Bronchial epithelial cell (primary cell): ENCODE results near the gene ST3GAL3. TPM values are rescaled to one million over a fixed set of nuclear protein-coding genes. Genes with fewer than 3 reads are reported as not detected.
A peak's percentile ranks its signal among the peaks of the same experiment; 100 is the strongest.
"Not testable (repeated sequence)": the region's sequence is repeated elsewhere in the genome, so short reads cannot be mapped to it uniquely, and the experiment has no call there.

Source experiments
- DNase-seq: peaks from one replicate; pipeline ENCODE4 v3.0.0-alpha.2; 2010; ENCODE audit warnings: low read depth
- FAIRE-seq: peaks from 2 replicates; lab custom pipeline; 2011; peaks lifted over from hg19 to GRCh38; lab: Jason Lieb, UNC
- H3K27me3 ChIP-seq: 2 replicates; pipeline ENCODE4 v1.5.1; 2011; ENCODE audit warnings: low read length; ENCODE audit not compliant: control insufficient read depth, insufficient read depth
- H3K36me3 ChIP-seq: 2 replicates; pipeline ENCODE4 v1.5.1; 2011; ENCODE audit warnings: low read length; ENCODE audit not compliant: control insufficient read depth, insufficient read depth
- H3K4me3 ChIP-seq: 2 replicates; pipeline ENCODE4 v1.5.1; 2011; ENCODE audit warnings: mild to moderate bottlenecking, low read depth, low read length, control low read depth
- total RNA-seq: library from RNA; depleted of rRNA; stranded (reverse); fragments of >200 nt; gene quantifications from 2 replicates; pipeline ENCODE4 v1.2.1, GENCODE V29; 2014
- TF ChIP-seq, protein P1 (sequence below): IDR thresholded peaks from 2 replicates; pipeline ENCODE4 v1.5.1; 2011; ENCODE audit warnings: mild to moderate bottlenecking, moderate library complexity, low read length, control low read depth, inconsistent platforms; ENCODE audit not compliant: insufficient read depth, severe bottlenecking

ST3GAL3 gene
- total RNA-seq, 1 donor from 2014 or later: 10.3 TPM

DNA sequence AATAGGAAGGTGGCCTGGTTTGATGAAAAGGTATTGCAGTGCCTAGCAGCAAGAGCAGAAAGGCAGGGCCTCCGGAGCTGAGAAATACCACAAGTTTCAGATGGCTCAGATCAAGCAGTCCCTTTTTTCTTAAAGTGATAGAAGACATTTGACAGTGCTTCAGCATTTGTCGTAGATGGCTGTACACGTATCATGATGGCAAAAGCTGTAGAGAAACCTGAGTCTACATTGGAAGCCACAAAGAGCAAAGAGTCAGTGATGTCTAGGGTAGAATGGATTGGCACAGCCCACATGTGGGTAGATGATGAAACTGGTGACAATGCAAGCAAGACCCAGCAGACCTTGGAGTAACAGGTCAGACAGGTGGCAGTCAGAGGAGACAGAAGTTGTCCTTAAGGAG is 124.9 kb downstream of the ST3GAL3 start:
- H3K27me3 ChIP-seq: no peaks in the 10 kb centered on the region
- no peak overlapping the region for H3K4me3 ChIP-seq
- TF ChIP-seq, protein P1, sequence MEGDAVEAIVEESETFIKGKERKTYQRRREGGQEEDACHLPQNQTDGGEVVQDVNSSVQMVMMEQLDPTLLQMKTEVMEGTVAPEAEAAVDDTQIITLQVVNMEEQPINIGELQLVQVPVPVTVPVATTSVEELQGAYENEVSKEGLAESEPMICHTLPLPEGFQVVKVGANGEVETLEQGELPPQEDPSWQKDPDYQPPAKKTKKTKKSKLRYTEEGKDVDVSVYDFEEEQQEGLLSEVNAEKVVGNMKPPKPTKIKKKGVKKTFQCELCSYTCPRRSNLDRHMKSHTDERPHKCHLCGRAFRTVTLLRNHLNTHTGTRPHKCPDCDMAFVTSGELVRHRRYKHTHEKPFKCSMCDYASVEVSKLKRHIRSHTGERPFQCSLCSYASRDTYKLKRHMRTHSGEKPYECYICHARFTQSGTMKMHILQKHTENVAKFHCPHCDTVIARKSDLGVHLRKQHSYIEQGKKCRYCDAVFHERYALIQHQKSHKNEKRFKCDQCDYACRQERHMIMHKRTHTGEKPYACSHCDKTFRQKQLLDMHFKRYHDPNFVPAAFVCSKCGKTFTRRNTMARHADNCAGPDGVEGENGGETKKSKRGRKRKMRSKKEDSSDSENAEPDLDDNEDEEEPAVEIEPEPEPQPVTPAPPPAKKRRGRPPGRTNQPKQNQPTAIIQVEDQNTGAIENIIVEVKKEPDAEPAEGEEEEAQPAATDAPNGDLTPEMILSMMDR: no peak
- DNase-seq: no peak
- no peaks in the 10 kb centered on the region for H3K36me3 ChIP-seq
- FAIRE-seq: peak; percentile 7

DNA sequence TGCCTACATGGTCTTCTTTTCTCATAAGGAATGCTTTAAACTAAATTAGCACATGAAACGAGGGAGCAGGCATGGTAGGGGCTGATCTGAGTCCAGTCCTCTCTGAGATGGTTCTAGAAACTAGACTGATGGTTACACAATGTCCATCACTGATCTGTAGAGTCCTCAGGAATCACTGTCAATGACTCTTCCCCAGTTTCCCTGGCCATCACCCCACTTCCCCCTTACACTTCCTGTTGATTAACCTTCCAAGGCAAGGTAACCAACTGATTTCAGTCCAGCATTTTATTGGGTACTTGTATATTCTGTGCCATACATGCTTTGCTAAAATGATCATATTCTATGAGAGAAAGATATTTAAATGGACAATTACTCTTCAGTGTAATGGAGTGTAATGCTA is 125.7 kb downstream of the ST3GAL3 start:
- TF ChIP-seq, protein P1: no peak
- FAIRE-seq: no peak

DNA sequence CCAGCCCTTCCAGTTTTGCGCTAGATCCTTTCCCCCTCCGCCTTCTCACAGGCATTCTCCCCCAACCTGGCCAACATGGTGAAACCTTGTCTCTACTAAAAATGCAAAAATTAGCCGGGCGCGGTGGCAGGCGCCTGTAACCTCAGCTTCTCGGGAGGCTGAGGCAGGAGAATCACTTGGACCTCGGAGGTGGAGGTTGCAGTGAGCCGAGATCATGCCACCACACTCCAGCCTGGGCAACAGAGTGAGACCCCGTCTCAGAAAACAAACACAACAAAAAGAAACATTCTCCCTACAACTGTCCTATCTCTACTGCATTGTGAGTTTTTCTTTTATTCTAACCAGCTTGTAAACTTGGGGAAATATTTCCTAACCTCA is 126.6 kb downstream of the ST3GAL3 start:
- H3K4me3 ChIP-seq, DNase-seq, FAIRE-seq, H3K36me3 ChIP-seq, H3K27me3 ChIP-seq: not testable (repeated sequence)

More for the DNA sequence above, 125.7 kb downstream of the ST3GAL3 start:
- no peaks in the 10 kb centered on the region for H3K27me3 ChIP-seq
- DNase-seq: no peak
- no peak overlapping the region for H3K4me3 ChIP-seq
- no peaks in the 10 kb centered on the region for H3K36me3 ChIP-seq

DNA sequence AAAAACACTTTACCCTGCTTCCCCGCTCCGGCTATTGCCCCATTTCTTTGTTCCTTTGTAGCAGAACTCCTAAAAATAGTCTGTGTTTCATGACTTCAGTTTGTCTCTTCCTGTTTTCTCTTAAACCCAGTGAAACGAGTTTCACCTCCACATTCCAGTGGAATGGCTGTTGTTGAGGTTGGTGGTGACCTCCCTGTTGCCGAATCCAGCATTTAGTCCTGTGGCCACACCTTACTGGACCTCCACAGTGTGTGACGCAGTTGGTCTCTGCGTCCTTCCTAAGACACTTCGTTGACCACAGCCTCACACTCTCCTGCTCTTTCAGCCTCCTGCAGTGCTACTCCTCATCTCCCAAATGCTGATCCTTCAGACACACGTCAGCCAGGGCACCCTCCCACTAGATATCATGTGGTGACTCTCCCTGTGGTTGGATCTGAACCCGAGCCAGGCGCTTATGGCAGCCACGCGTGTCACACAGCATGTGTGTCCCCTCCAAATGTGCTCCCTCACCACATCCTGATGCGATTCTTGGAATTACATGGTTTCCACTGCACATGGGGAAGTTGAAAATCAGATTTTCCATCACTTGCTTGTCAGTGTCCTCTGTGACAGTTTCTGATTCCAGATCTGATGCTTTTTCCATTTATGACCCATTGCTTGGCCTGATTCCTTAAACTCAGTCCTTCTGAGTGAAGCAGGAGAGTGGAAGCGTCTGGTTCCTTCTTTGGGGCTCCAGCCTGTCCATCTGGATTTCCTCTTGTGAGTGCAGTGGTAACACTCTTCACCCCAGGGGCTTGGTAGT is 127.1 kb downstream of the ST3GAL3 start:
- TF ChIP-seq, protein P1: no peak
- DNase-seq: peak; percentile 73
- Histone ChIP-seq H3K36me3 (no peaks in the 10 kb centered on the region), H3K27me3 (no peaks in the 10 kb centered on the region), H3K4me3 (no peak overlapping the region)
- FAIRE-seq: no peak

DNA sequence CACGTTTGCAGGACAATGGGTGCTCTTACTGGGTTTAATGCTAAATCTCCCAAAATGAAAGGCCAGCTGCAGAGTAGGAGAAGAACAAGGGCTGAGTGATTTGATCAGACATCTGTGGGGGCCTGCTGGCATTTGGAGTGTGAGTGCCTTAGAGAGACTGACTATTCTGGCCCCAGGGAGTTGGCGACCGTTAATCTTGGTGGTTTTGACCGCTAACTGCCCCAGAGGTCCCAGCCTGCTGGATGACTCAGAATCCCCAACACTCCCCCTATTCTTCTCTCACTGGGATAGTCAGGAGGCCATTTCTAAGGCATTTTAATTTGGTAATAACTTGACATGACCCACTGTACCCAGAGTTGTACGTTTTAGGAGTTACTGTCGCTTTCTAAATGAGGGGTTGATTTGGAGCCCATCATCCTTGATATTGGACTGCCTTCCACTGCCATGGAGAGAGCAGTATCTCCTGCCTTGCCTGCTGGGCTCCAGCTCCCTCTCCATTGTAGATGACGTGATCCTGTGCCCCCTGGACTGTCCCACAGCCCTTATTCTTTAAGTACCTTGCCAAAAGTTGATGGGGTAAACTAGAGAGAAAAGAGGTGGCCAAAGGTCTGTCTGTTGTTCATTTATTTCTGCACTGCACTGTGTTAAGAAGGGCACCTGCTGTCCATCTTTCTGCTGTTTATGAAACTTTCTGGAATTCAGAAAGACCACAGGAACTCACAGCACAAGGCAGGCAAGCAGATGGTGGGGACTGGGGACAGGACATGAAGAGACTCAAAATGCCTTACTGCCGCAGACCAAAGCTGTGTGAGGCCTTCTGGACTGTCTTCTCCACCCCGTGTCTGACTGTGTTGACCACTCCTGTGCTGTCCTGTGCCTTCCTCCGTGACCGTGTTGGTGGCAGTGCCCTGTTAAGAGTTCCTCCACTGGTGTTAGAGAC is 128.0 kb downstream of the ST3GAL3 start:
- DNase-seq: peak; percentile 54
- TF ChIP-seq, protein P1: no peak
- H3K36me3 ChIP-seq: no peaks in the 10 kb centered on the region
- no peaks in the 10 kb centered on the region for H3K27me3 ChIP-seq
- FAIRE-seq: no peak
- H3K4me3 ChIP-seq: no peak overlapping the region
